DOHH2 (cell line): ENCODE measurements around the gene NOC4L.

Experiments used
- H3F3A ChIP-seq: fragments of 200-600 bp; sonication (generic), shearing (Covaris generic); 2 replicates; pipeline ENCODE4 v1.6.0; 2016; ENCODE audit warnings: antibody characterized with exemption, mild to moderate bottlenecking; ENCODE audit not compliant: control insufficient read depth, insufficient read depth
- H3K27ac ChIP-seq: fragments of 200-600 bp; sonication (generic); 2 replicates; pipeline ENCODE4 v1.5.1; 2014; ENCODE audit warnings: low read depth, mild to moderate bottlenecking, low read length, moderate library complexity
- H3K27me3 ChIP-seq: fragments of 200-600 bp; sonication (generic); 2 replicates; pipeline ENCODE4 v1.6.1; 2014; ENCODE audit warnings: mild to moderate bottlenecking, low read length, mixed read lengths; ENCODE audit not compliant: control insufficient read depth
- H3K36me3 ChIP-seq: fragments of 200-600 bp; sonication (generic); 2 replicates; pipeline ENCODE4 v1.6.1; 2014; ENCODE audit warnings: mild to moderate bottlenecking, low read length, moderate library complexity, mixed read lengths; ENCODE audit not compliant: control insufficient read depth
- H3K4me1 ChIP-seq: fragments of 200-600 bp; sonication (generic); 2 replicates; pipeline ENCODE4 v1.6.1; 2014; ENCODE audit warnings: mild to moderate bottlenecking, low read length, mixed read lengths; ENCODE audit not compliant: control insufficient read depth
- H3K4me2 ChIP-seq: fragments of 200-600 bp; sonication (generic); 2 replicates; pipeline ENCODE4 v1.6.0; 2014; ENCODE audit warnings: mild to moderate bottlenecking, low read length, moderate library complexity
- H3K4me3 ChIP-seq: fragments of 200-600 bp; sonication (generic); 2 replicates; pipeline ENCODE4 v1.5.1; 2014; ENCODE audit warnings: mild to moderate bottlenecking, low read length, mixed read lengths
- H3K79me2 ChIP-seq: fragments of 200-600 bp; sonication (generic); 2 replicates; pipeline ENCODE4 v1.6.1; 2014; ENCODE audit warnings: mild to moderate bottlenecking, low read length, mixed read lengths; ENCODE audit not compliant: control insufficient read depth
- H3K9me2 ChIP-seq: fragments of 200-600 bp; sonication (generic); replicated peaks from 2 replicates; pipeline ENCODE4 v1.6.1; 2014; ENCODE audit warnings: mild to moderate bottlenecking, low read length, mixed read lengths; ENCODE audit not compliant: control insufficient read depth
- H3K9me3 ChIP-seq: fragments of 200-600 bp; sonication (generic); 2 replicates; pipeline ENCODE4 v1.6.1; 2014; ENCODE audit warnings: antibody characterized with exemption, low read length, mixed read lengths; ENCODE audit not compliant: control insufficient read depth, insufficient read depth
- H4K20me1 ChIP-seq: fragments of 200-600 bp; sonication (generic); 2 replicates; pipeline ENCODE4 v1.6.0; 2014; ENCODE audit warnings: low read depth, mild to moderate bottlenecking, antibody characterized with exemption, low read length, moderate library complexity; ENCODE audit not compliant: control insufficient read depth, insufficient read depth
- CTCF ChIP-seq: fragments of 200-600 bp; sonication (generic); IDR thresholded peaks from one replicate; pipeline ENCODE4 v1.5.1; 2014; ENCODE audit warnings: antibody characterized with exemption, mild to moderate bottlenecking, low read depth, low read length; ENCODE audit not compliant: poor library complexity, severe bottlenecking
- EZH2phosphoT487 ChIP-seq: fragments of 200-600 bp; sonication (generic); IDR thresholded peaks from 2 replicates; pipeline ENCODE4 v1.6.1; 2017; ENCODE audit warnings: borderline replicate concordance, mild to moderate bottlenecking, antibody characterized with exemption, low read length, moderate library complexity, mixed read lengths

The NOC4L gene

GRCh38 chr12:132175496-132176384, 31.5 kb downstream of the NOC4L start:
- Histone ChIP-seq H3K4me2 (no peak overlapping the region), H3K9me2 (no peaks in the 10 kb centered on the region), H3K36me3 (no peaks in the 10 kb centered on the region), H3F3A (no peaks in the 10 kb centered on the region), H3K27me3 (no peaks in the 10 kb centered on the region; the same call in 1 of the 2 replicates), H4K20me1 (no peaks in the 10 kb centered on the region), H3K27ac (no peak overlapping the region), H3K9me3 (no peaks in the 10 kb centered on the region), H3K79me2 (no peaks in the 10 kb centered on the region), H3K4me1 (peaks cover 11% of the 10 kb centered on the region), H3K4me3 (no peak overlapping the region)
- TF ChIP-seq EZH2phosphoT487 (no peak), CTCF (no peak)

GRCh38 chr12:132176385-132176919, 32.2 kb downstream of the NOC4L start:
- Histone ChIP-seq H3K9me3 (no peaks in the 10 kb centered on the region), H3K9me2 (no peaks in the 10 kb centered on the region), H3K4me3 (no peak overlapping the region), H4K20me1 (no peaks in the 10 kb centered on the region), H3K4me2 (no peak overlapping the region), H3F3A (no peaks in the 10 kb centered on the region), H3K4me1 (peaks cover 11% of the 10 kb centered on the region), H3K27me3 (no peaks in the 10 kb centered on the region; the same call in 1 of the 2 replicates), H3K79me2 (no peaks in the 10 kb centered on the region), H3K36me3 (no peaks in the 10 kb centered on the region), H3K27ac (no peak overlapping the region)
- TF ChIP-seq EZH2phosphoT487 (no peak), CTCF (no peak)

- H3K9me2 ChIP-seq, result no peaks in the 10 kb centered on the region
- no peak overlapping the region for H3K27ac ChIP-seq
- no peaks in the 10 kb centered on the region; the same call in 1 of the 2 replicates for H3K27me3 ChIP-seq
- H3K4me2 ChIP-seq, result no peak overlapping the region
- H3F3A ChIP-seq, result no peaks in the 10 kb centered on the region
- H3K79me2 ChIP-seq, result no peaks in the 10 kb centered on the region
- peaks cover 11% of the 10 kb centered on the region for H3K4me1 ChIP-seq
- H3K4me3 ChIP-seq, result no peak overlapping the region
- H3K36me3 ChIP-seq, result no peaks in the 10 kb centered on the region
- H3K9me3 ChIP-seq, result no peaks in the 10 kb centered on the region
- no peaks in the 10 kb centered on the region for H4K20me1 ChIP-seq
- TF ChIP-seq CTCF (no peak), EZH2phosphoT487 (no peak)
Measured at GRCh38 chr12:132176920-132177551, 32.8 kb downstream of the NOC4L start.
